Keratinocyte (primary cell): ENCODE results near the gene C4B. TPM values are rescaled to one million over a fixed set of nuclear protein-coding genes. Genes with fewer than 3 reads are reported as not detected.
"Not testable (repeated sequence)": the region's sequence is repeated elsewhere in the genome, so short reads cannot be mapped to it uniquely, and the experiment has no call there.

Source experiments
- DNase-seq: peaks from one replicate; pipeline ENCODE4 v3.0.0-alpha.2; 2011; ENCODE audit warnings: low read depth, missing footprints, low spot score
- FAIRE-seq: peaks from 2 replicates; lab custom pipeline; 2011; peaks lifted over from hg19 to GRCh38; lab: Jason Lieb, UNC
- H2AFZ ChIP-seq: 2 replicates; pipeline ENCODE4 v1.6.0; 2012; ENCODE audit warnings: low read length, control low read depth, inconsistent platforms; ENCODE audit not compliant: control insufficient read depth
- H3K27ac ChIP-seq: 2 replicates; pipeline ENCODE4 v1.5.1; 2011; ENCODE audit warnings: low read length; ENCODE audit not compliant: control insufficient read depth, insufficient read depth
- H3K27me3 ChIP-seq: 3 replicates; pipeline ENCODE4 v1.6.0; 2011; ENCODE audit warnings: low read length; ENCODE audit not compliant: control insufficient read depth, insufficient read depth; ENCODE audit errors: extremely low read depth
- H3K36me3 ChIP-seq, 2 experiments: 2 replicates in 1 of 2; 3 replicates in 1 of 2; pipeline ENCODE4 v1.5.1; 2011; ENCODE audit warnings: low read length in 2 of 2, mild to moderate bottlenecking in 1 of 2; ENCODE audit not compliant: control insufficient read depth in 2 of 2, insufficient read depth in 2 of 2; ENCODE audit errors: extremely low read depth in 1 of 2
- H3K4me1 ChIP-seq: 3 replicates; pipeline ENCODE4 v1.5.1; 2011; ENCODE audit warnings: low read length; ENCODE audit not compliant: control insufficient read depth, insufficient read depth; ENCODE audit errors: extremely low read depth
- H3K4me2 ChIP-seq: 3 replicates; pipeline ENCODE4 v1.6.0; 2011; ENCODE audit warnings: low read depth, low read length; ENCODE audit not compliant: control insufficient read depth, insufficient read depth; ENCODE audit errors: extremely low read depth
- H3K4me3 ChIP-seq, 3 experiments: fragments of 200-600 bp in 1 of 3; sonication (generic) in 1 of 3; 2 replicates in 2 of 3; 3 replicates in 1 of 3; pipeline ENCODE4 v1.5.1; 2011 to 2016; ENCODE audit warnings: low read length in 3 of 3, mild to moderate bottlenecking in 3 of 3, control low read depth in 2 of 3, inconsistent platforms in 1 of 3, low read depth in 1 of 3, mixed read lengths in 1 of 3, mixed run types in 1 of 3, moderate library complexity in 1 of 3; ENCODE audit not compliant: control insufficient read depth in 2 of 3, insufficient read depth in 2 of 3; ENCODE audit errors: extremely low read depth in 1 of 3
- H3K79me2 ChIP-seq: 2 replicates; pipeline ENCODE4 v1.6.0; 2012; ENCODE audit warnings: low read length; ENCODE audit not compliant: control insufficient read depth, insufficient read depth
- H3K9ac ChIP-seq: 3 replicates; pipeline ENCODE4 v1.6.0; 2011; ENCODE audit warnings: low read length; ENCODE audit not compliant: control insufficient read depth, insufficient read depth; ENCODE audit errors: extremely low read depth
- H3K9me1 ChIP-seq: 3 replicates; pipeline ENCODE4 v1.6.0; 2011; ENCODE audit warnings: low read length; ENCODE audit not compliant: control insufficient read depth, insufficient read depth; ENCODE audit errors: extremely low read depth
- H3K9me3 ChIP-seq: 2 replicates; pipeline ENCODE4 v1.5.1; 2012; ENCODE audit warnings: low read depth, low read length; ENCODE audit not compliant: control insufficient read depth
- H4K20me1 ChIP-seq: 3 replicates; pipeline ENCODE4 v1.6.0; 2011; ENCODE audit warnings: low read length; ENCODE audit not compliant: control insufficient read depth, insufficient read depth; ENCODE audit errors: extremely low read depth
- dilution Hi-C: fragments of 300-500 bp; cut with MboI; formaldehyde crosslinking; loops from one replicate; pipeline ENCODE4 v1.7.0; 2020; ENCODE audit warnings: low sequenced_read_pairs; ENCODE audit not compliant: extremely low pct_ligation_motif_present
- polyA plus RNA-seq, 5 experiments: library from polyadenylated mRNA; depleted of rRNA in 3 of 5; stranded (reverse) in 3 of 5; stranded (forward) in 1 of 5; unstranded in 1 of 5; fragments of >200 nt; gene quantifications; 1 replicate in 1 of 5; 2 replicates in 3 of 5; 3 replicates in 1 of 5; pipeline versions ENCODE4 v1.2.1 to v1.2.3, GENCODE V29; 2011 to 2012; ENCODE audit warnings: missing spikeins in 2 of 5, low read depth in 1 of 5, low replicate concordance in 1 of 5

Gene C4B
- polyA plus RNA-seq, 1 donor (not counting 4 experiments of a cell fraction or from before 2014, with no cell fraction given) = 1.8 TPM

DNA sequence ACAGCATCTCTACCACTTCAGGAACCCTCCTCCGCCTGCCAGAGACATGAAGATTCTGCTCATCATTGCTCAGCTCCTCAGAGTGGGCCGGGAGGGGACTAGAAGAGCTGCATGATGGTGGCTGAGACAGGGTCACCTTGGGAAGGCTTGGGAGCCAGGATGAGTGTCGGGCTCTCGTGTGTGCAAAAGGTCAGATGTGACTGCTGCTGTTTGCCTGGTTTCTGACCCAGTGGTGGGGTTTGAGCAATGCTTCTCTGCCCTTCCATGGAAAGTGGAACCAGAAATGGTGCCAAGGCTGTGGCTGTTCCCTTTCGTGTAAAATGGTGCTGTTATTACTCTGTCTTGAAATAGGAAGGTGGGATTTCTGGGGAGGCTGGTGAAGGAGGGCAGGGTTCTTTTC lies 857 bp upstream of the C4B start:
- H3K9me3 ChIP-seq, H3K4me1 ChIP-seq, H3K4me2 ChIP-seq, H3K27me3 ChIP-seq, H2AFZ ChIP-seq, DNase-seq, H4K20me1 ChIP-seq, H3K79me2 ChIP-seq, H3K9ac ChIP-seq, H3K27ac ChIP-seq, H3K9me1 ChIP-seq, dilution Hi-C loops, H3K36me3 ChIP-seq, H3K4me3 ChIP-seq, FAIRE-seq: not testable (repeated sequence)

DNA sequence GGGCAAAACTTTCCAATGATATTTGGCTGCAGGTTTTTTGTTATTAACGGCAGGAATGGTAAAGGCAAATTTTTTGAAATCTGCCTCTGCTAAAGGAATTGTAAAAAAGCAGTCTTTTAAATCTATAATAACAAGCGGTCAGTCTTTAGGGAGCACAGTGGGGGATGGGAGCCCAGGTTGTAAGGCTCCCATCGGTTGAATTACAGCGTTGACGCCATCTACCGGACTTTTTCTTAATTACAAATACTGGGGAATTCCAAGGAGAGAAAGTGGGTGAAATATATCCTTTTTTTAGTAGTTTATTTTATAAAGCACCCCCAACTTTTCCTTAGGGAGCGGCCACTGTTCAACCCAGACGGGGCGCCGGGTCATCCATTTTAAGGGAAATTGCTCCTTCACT lies 7.5 kb downstream of the C4B start:
- H2AFZ ChIP-seq, DNase-seq, H3K4me1 ChIP-seq, H3K36me3 ChIP-seq, dilution Hi-C loops, H3K9me3 ChIP-seq, H3K27ac ChIP-seq, H3K4me3 ChIP-seq, H3K27me3 ChIP-seq, FAIRE-seq, H3K79me2 ChIP-seq, H3K4me2 ChIP-seq, H3K9me1 ChIP-seq, H4K20me1 ChIP-seq, H3K9ac ChIP-seq: not testable (repeated sequence)

GRCh38 chr6:32028631-32029030 lies 14.0 kb downstream of the C4B start:
- H3K9me3 ChIP-seq, H2AFZ ChIP-seq, H3K27ac ChIP-seq, H4K20me1 ChIP-seq, H3K9ac ChIP-seq, H3K4me2 ChIP-seq, H3K9me1 ChIP-seq, H3K4me3 ChIP-seq, H3K36me3 ChIP-seq, H3K79me2 ChIP-seq, H3K27me3 ChIP-seq, DNase-seq, dilution Hi-C loops, H3K4me1 ChIP-seq: not testable (repeated sequence)
- peak; percentile 9 for FAIRE-seq

GRCh38 chr6:32029553-32029952 lies 15.0 kb downstream of the C4B start:
- H3K9me3 ChIP-seq, H3K9me1 ChIP-seq, H3K4me1 ChIP-seq, H3K79me2 ChIP-seq, H3K36me3 ChIP-seq, H3K27ac ChIP-seq, H3K9ac ChIP-seq, FAIRE-seq, H3K4me2 ChIP-seq, DNase-seq, H3K27me3 ChIP-seq, H3K4me3 ChIP-seq, dilution Hi-C loops, H2AFZ ChIP-seq, H4K20me1 ChIP-seq: not testable (repeated sequence)

DNA sequence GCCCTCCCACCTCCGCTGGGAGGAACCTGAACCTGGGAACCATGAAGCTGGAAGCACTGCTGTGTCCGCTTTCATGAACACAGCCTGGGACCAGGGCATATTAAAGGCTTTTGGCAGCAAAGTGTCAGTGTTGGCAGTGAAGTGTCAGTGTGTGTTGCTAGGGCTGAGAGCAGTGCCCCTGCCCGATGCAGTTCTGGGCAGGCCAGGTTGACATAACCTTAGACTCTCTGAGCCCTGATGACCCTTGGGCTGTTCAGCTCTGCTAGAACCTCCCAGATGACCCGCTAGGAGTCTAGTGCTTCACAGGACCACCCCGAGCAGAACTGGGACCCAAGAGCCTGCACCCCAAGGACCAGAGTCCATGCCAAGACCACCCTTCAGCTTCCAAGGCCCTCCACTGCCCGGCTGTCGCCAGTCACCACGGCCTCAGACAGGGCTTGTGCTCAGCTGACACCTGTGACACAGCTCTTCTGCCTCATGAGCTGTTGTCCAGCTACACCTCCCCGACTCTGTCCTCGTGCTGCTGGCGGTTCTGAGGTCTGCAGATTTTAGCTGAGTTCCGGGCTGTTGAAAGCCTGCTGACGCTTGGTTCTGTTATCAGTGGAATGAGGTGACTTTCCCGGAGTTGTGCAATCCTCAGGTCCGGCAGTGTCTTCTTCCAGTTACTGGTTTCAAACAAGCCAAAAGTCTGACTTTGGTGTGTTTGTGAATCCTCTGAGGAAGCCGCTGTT lies 20.9 kb downstream of the C4B start:
- H3K4me2 ChIP-seq, H4K20me1 ChIP-seq, H3K9me3 ChIP-seq, H3K4me1 ChIP-seq, H3K9ac ChIP-seq, FAIRE-seq, H3K27me3 ChIP-seq, H3K9me1 ChIP-seq, DNase-seq, H3K4me3 ChIP-seq, H3K79me2 ChIP-seq, H3K27ac ChIP-seq, dilution Hi-C loops, H2AFZ ChIP-seq, H3K36me3 ChIP-seq: not testable (repeated sequence)
